GM19324 (cell line): Measurements from ENCODE around the gene MRPL41.
"Not testable (repeated sequence)": the region's sequence is repeated elsewhere in the genome, so short reads cannot be mapped to it uniquely, and the experiment has no call there.

Experiments
- ATAC-seq: cut with Tn5 transposase; IDR thresholded peaks from one replicate; pipeline ENCODE4 v1.9.1; 2021; ENCODE audit warnings: mild to moderate bottlenecking, moderate library complexity; ENCODE audit not compliant: unreplicated experiment, low FRiP score

MRPL41 gene

GRCh38 chr9:137521405-137521985, 30.2 kb upstream of the MRPL41 start:
- ATAC-seq, result no peak

- no peak for ATAC-seq
Measured at GRCh38 chr9:137522746-137523455, 28.8 kb upstream of the MRPL41 start.

DNA sequence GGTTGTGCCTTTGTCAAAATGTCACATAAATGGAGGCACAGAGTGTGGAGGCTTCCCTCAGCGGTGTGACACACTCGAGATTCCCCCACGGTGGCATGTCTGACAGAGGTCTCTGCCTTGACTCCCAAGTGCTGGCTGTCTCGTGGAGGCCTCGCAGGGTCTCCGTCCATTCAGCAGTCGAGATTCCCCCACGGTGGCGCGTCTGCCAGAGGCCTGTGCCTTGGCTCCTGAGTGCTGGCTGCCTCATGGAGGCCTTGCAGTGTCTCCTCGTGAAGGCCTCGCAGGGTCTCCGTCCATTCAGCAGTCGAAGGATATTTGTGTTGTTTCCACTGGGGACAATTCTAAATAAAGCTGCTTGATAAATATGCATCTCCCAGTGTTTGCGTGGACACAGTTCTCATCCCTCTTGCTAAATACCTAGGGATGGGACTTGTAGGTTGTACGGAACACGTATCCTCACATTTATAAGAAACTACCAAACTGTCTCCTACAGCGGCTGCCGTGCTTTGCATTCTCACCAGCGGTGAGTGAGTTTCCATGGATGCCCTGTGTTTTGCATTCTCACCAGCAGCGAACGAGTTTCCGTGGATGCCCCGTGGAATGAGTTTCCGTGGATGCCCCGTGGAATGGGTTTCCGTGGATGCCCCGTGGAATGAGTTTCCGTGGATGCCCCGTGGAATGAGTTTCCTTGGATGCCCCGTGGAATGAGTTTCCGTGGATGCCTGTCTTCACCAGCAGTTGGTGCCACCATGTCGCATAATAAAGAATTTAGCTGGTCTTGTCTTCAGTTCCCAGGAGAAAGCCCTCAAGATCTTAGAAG, 27.3 kb upstream of the MRPL41 start:
- ATAC-seq, result no peak

- no peak for ATAC-seq
Measured at GRCh38 chr9:137524981-137525317, 26.7 kb upstream of the MRPL41 start.

GRCh38 chr9:137530331-137530730, 21.3 kb upstream of the MRPL41 start:
- ATAC-seq, result no peak

- ATAC-seq, result no peak
Measured at GRCh38 chr9:137531099-137531765, 20.4 kb upstream of the MRPL41 start.

DNA sequence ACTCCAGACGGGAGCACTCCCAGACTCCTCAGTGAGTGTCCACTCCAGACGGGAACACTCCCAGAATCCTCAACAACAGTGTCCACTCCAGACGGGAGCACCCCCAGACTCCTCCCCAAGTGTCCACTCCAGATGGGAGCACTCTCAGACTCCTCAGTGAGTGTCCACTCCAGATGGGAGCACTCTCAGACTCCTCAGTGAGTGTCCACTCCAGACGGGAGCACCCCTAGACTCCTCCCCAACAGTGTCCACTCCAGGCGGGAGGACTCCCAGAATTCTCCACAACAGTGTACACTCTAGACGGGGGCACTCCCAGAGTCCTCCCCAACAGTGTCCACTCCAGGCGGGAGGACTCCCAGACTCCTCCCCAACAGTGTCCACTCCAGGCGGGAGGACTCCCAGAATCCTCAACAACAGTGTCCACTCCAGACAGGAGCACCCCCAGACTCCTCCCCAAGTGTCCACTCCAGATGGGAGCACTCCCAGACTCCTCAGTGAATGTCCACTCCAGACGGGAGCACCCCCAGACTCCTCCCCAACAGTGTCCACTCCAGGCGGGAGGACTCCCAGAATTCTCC, 18.7 kb upstream of the MRPL41 start:
- ATAC-seq, result not testable (repeated sequence)

- ATAC-seq, result no peak
Measured at GRCh38 chr9:137534256-137535119, 17.2 kb upstream of the MRPL41 start.

- no peak for ATAC-seq
Measured at GRCh38 chr9:137535120-137535428, 16.6 kb upstream of the MRPL41 start.

DNA sequence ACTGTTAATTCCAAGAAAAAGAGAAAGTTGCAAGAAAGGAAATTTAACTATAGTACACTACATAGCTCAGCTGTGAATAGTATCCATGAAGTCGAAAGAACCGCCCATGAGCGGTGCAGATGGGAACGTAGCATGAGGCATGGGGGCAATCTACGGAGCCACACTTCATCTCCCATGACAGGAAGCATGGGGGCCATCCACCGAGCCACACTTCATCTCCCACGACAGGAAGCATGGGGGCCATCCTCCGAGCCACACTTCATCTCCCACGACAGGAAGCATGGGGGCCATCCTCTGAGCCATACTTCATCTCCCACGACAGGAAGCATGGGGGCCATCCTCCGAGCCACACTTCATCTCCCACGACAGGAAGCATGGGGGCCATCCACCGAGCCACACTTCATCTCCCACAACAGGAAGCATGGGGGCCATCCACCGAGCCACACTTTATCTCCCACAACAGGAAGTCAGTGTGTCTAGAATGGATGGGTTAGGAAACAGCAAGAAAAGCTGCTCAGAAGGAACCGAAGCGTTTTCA, 15.0 kb upstream of the MRPL41 start:
- not testable (repeated sequence) for ATAC-seq

DNA sequence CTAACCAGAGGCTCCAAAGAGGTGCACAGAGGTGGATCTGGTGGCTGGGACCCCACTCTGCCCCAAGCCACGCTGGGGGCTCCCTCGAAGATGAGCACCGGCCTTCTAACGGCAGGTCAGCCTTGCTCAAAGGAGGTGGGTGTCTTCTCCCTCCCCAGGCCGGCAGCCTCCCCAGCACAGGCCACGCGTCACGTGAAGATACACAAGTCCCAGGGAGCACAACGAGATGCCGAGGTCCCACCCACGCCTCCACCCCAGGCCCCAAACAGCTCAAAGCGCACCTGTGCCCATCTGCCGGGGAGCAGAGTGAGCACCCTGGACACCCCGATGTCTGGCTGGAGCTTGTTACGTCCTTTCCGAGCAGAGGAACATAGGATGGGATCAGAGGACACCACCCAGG, 13.6 kb upstream of the MRPL41 start:
- ATAC-seq, result no peak

DNA sequence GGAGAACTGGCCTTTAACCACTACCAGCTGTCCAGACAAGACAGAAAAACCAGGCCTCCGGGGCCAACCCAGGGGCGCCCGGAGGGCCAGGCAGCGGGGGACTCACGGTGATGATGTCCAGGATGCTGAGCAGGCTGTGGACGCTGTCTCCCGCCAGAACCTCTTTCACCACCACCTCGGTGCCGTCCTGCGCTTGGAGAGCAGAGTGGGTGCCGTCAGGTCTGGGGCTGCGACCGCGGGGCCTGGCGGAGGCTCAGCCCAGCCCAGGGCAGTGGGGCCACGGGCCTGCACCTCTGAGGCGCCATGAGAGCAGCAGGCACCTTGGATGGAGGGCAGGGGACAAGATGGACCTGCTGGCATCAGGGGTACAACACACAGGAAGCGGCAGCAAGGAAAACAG, 11.1 kb upstream of the MRPL41 start:
- ATAC-seq, result no peak

GRCh38 chr9:137542486-137542885, 9.2 kb upstream of the MRPL41 start:
- ATAC-seq, result no peak

DNA sequence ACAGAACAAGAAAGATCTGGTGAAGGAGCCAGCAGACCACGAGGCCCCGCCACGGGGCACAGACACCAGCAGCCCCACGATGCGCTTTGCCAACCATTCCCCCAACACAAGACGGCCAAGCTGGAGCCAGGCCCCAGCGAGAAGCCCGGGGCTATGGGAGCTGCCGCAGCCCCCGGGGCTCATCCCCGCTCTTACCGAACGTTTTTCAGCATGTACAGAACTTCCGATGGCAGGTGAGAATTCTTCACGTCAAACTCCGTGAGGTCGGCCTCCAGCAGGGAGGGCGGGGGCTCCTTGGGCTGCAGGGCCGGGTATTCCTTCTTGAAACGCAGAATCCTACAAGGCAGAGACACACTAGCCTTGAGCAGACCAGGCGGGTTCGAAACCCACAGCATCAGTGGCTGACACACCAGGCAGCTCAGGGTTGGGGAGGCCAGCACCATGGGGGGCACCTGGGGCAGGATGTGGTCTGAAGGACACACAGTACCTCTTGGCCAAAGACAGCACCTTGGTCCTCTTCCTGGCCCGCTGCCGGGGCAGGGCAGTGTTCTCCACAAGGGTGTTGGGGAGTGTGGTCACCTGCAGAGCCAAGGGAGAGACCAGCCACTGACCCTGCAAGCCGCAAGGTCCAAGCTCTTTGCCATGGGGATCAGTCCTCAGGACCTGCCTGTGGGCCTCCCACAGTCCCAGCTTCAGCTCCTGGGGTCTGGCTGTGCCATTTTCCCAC, 8.3 kb upstream of the MRPL41 start:
- no peak for ATAC-seq

DNA sequence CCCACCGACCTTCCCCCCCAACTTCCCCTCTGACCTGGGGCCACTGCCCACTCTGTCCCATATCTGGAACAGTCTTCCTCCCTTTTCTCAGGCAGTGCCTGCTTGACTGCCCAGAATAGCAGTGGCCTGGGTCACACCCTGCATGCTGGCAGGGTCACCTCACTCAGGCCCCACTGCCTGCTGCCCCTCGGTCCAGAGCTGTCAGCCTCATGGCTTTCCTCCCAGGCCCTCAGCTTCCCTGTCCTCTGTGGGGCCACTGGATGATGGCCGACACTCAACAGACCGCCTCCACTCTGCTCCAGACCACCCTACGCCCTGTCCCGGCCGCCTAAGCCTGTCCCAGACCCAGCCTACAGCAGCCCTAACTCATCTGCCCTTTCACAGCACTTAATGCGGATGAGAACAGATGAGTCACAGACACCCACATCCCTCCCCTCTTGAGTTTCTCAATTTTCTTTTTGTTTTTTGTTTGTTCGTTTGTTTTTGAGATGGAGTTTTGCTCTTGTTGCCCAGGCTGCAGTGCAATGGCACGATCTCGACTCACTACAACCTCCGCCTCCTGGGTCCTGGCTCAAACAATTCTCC, 7.4 kb upstream of the MRPL41 start:
- no peak for ATAC-seq

GRCh38 chr9:137545123-137545522, 6.6 kb upstream of the MRPL41 start:
- no peak for ATAC-seq

DNA sequence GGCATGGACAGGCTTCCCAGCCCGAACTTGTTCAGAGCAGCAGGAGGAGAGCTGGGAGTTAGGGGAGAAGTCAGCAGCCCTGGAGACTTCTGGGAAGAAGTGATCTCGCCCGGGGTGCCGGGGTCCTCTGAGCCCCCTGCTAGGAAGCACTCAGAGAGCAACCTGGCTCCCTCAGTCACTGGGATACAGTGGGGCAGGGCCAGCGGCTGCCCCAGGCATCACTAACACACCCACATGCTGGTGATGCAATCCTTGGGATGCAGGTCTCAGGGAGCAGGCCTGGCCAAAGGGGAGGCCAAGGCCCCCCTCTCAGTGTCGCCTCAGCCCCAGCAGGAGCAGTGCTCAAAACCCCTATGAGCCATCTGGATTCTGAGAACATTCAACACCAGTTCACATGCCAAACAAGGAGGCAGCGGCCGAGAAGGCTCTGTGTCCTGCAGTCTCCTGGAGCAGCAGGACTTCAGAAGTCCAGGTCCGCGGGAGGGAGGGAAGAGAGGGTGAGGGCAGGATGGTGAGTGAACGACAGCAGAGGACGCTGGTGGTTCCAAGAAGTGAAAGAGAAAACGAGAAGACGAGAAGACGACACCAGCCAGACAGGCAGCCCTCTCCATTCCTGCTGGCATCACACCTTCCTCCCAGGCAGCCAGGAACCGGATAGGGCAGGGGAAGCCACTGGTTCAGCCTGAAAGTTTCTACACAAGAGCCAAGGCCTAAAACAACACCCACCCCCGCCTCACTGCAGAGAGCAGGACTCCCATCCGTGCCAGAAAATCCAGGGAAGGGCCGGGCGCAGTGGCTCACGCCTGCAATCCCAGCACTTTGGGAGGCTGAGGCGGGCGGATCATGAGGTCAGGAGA, 3.8 kb upstream of the MRPL41 start:
- no peak for ATAC-seq

DNA sequence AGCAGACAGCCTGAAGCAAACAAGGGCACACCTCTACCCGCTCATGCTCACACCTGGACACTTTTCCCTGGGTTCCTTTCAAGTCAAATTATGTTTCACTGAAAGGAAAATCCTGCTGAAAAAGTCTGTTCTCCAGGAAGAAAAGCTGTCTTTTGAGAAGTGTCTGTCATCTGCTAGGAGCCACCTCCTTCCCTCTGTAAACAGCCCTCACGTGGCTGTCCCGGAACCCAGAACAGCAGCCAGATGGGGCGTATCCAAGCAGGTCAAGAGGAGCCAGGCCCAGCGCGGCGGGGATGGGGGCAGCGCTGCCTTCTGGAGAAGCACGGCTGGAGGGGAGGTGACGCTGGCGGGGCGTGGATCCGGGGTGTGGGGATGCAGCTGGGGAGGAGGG, 1.5 kb upstream of the MRPL41 start, which contains the start of gene PNPLA7:
Gene PNPLA7, minus strand, starts transcription at position 172 of the 391 bp plus-strand sequence. CDS start 205 bp downstream, outside the sequence.
- no peak for ATAC-seq
